AG04449 (cell line): ENCODE data around the gene KLF11.
A peak's percentile ranks its signal among the peaks of the same experiment; 100 is the strongest.

Experiments
- CTCF ChIA-PET: fragments of 350-600 bp; formaldehyde crosslinking; extraction: SDS; loops from one replicate; lab custom pipeline; 2021; ENCODE audit warnings: antibody characterized with exemption; lab: Yijun Ruan, JAX
- POLR2A ChIA-PET: fragments of 400-600, 350-600 bp; formaldehyde crosslinking; extraction: SDS; loops from one replicate; lab custom pipeline; 2020; ENCODE audit warnings: antibody characterized with exemption, inconsistent platforms; lab: Yijun Ruan, JAX
- DNase-seq: peaks from one replicate; pipeline ENCODE4 v3.0.0-alpha.2; 2010; ENCODE audit warnings: low read depth, low spot score
- H3K4me3 ChIP-seq: 2 replicates; pipeline ENCODE4 v1.5.1; 2011; ENCODE audit warnings: low read depth, mild to moderate bottlenecking, control low read depth, low read length
- TF ChIP-seq, protein P1 (sequence below): IDR thresholded peaks from one replicate; pipeline ENCODE4 v1.5.1; 2011; ENCODE audit warnings: mild to moderate bottlenecking, moderate library complexity, low read length, control low read depth, inconsistent platforms; ENCODE audit not compliant: insufficient read depth; ENCODE audit errors: missing control alignments

Gene KLF11

DNA sequence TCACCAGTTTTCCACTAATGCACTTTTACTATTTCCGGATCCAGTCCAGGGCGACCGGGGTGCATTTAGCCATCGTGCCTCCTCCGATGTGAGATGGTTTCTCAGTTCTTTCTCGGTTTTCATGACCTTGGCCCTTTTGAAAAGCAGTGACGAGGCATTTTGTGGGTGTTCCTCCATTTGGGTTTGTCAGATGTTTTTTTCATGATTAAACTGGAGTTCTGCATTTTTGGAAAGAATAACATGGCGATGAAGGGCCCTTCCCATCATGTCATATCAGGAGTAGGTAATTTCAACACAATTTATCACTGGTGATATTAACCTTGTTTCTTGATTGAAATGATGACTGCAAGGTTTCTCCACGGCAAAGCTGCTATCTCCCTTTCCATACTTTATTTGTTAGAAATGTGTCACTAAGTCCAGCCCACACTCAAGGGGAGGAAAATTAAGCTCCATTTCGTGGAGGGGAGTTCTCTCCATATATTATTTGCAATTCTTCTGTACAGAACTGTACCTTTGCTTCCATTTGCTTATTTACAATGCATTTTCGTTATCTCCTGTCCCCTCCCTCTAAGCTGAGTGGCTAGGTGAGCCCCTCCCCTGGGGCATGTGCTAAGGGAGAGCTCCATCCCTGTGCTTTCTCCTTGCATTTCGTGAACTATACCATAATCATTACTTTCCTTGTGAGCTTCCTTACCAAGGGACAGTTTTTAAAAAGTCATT is 8.9 kb upstream of the KLF11 start:
- TF ChIP-seq, protein P1, sequence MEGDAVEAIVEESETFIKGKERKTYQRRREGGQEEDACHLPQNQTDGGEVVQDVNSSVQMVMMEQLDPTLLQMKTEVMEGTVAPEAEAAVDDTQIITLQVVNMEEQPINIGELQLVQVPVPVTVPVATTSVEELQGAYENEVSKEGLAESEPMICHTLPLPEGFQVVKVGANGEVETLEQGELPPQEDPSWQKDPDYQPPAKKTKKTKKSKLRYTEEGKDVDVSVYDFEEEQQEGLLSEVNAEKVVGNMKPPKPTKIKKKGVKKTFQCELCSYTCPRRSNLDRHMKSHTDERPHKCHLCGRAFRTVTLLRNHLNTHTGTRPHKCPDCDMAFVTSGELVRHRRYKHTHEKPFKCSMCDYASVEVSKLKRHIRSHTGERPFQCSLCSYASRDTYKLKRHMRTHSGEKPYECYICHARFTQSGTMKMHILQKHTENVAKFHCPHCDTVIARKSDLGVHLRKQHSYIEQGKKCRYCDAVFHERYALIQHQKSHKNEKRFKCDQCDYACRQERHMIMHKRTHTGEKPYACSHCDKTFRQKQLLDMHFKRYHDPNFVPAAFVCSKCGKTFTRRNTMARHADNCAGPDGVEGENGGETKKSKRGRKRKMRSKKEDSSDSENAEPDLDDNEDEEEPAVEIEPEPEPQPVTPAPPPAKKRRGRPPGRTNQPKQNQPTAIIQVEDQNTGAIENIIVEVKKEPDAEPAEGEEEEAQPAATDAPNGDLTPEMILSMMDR: no peak
- H3K4me3 ChIP-seq: no peak overlapping the region
- no peak for DNase-seq
- ChIA-PET POLR2A (no interaction called here), CTCF (interaction anchor here (0.9 to 5.6 kb wide), 10 partner anchors 10 to 401 kb away, joined by 3 to 29 read pairs (median 4); no protein-coding TSS in a partner anchor)

DNA sequence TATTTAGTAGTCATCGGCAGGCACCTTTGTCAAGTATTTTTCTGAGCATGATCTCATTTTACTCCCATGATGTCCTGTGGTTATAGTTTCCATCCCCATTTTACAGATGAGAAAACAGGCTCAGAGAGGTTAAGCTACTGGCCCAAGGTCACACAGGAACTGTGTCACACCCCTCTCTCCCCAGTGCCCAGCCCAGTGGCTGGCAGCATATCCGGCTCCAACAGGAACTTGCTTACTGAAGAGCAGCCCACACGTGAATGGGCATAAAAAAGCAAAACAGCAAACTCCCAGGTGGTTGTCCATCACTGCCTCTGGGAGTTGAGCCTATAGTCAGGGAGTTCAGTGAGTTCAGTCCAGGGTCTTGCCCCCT is 8.3 kb upstream of the KLF11 start:
- POLR2A ChIA-PET: no interaction called here
- no peak for DNase-seq
- TF ChIP-seq, protein P1: no peak
- no peak overlapping the region for H3K4me3 ChIP-seq
- CTCF ChIA-PET: interaction anchor here (0.9 to 5.6 kb wide), 10 partner anchors 9 to 400 kb away, joined by 3 to 29 read pairs (median 4); no protein-coding TSS in a partner anchor

DNA sequence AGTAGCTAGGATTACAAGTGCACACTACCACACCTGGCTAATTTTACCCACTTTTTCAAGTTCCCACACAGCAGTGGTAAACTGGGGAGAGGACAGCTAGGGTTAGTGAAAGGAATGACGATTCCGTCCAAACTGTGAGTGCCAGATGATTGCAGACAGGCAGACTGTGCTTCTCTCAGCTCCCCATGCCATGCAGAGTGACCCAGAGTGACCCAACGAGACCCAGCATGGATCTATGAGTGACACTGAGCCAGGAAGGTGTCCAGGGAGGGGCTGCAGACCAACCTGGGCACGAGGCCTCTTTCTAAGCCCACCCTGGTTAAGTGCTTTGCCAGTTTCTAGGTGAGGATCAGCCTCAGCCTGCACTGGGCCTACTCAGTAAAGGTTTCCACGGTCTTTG is 7.7 kb upstream of the KLF11 start:
- DNase-seq: no peak
- POLR2A ChIA-PET: no interaction called here
- no peak overlapping the region for H3K4me3 ChIP-seq
- CTCF ChIA-PET: interaction anchor here (0.9 to 5.6 kb wide), 9 partner anchors 10 to 400 kb away, joined by 3 to 29 read pairs (median 4); no protein-coding TSS in a partner anchor
- TF ChIP-seq, protein P1: no peak

DNA sequence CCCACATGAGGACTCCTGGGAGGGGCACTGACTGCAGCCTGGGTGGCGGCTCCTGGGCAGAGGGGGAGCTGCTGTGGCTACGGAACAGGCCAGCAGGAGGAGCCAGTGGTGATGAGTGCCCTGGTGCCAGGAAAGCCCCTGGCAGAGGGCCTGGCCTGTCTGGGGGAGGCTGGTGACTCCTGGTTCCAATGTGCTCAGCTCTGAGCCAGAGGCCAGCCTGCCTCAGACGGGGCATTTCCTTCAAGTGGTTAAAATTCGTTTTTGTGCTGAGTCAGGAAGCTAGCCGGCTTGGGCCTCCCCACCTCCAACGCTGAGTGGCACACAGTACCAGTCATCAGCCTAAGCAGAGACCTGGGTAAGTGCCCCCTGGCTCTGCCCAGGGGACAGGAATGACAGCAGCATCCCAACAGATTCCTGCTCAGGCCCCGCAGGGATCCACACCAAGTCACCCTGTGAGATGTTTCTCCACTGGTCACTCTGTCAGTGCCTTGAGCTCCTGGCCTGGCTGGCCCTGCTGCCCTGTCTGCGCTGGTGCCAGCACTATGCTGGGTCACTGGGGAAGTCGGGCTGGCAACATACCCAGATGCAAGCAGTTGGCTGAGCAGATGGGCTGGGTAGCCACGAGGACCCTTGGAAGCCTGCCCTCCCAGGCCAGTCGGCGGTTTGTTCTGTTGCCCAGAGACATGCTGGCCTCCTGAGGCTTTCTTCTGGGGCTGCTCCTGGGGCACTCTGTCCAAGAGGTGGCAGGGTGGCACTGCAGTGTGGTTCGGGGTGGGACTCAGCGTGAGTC is 7.1 kb upstream of the KLF11 start:
- TF ChIP-seq, protein P1: peak; percentile 61
- CTCF ChIA-PET: interaction anchor here (1.4 to 5.6 kb wide), 6 partner anchors 11 to 237 kb away, joined by 4 to 29 read pairs (median 12); no protein-coding TSS in a partner anchor
- DNase-seq: peak; percentile 31
- POLR2A ChIA-PET: no interaction called here
- H3K4me3 ChIP-seq: no peak overlapping the region

DNA sequence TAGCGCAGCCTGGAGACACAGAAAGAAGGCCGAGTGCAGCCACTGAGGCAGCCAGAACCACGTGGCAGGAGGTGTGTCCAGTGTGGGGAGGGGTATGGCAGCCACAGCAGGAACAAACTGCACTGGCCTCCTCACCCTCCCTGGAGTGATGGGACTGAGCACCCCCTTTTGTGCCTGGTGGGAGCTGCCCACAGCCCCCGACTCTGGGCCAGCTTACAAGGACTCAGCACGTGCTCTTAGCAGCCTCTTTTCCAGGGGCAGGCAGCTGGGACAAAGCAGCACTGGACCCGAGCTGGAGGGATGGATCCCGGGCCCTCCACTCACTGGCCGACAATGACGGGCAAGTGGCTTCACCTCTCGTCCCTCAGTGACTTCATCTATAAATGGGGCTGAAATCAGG is 5.2 kb upstream of the KLF11 start:
- no peak overlapping the region for H3K4me3 ChIP-seq
- ChIA-PET CTCF (interaction anchor here (1.3 to 5.6 kb wide), 5 partner anchors 10 to 239 kb away, joined by 3 to 29 read pairs (median 9); no protein-coding TSS in a partner anchor), POLR2A (no interaction called here)
- TF ChIP-seq, protein P1: no peak
- no peak for DNase-seq

DNA sequence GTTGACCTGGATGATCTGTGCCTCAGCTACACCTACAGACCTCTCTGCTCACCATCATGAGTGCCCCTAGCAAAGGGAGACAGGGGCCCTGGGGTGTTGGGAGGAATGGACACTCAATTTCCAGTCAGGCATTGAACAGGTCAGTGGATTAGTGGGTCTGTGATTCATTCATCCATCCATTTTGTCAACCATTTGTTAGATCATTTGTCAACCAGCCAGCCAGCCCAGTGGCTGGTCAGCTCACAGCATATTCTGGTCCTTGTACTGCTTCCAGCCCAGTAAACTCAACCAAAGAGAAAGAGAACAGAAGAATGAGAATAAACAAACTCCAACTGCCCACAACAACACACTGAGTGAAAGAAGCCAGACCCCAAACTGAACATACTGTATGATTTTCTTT is 4.6 kb upstream of the KLF11 start:
- POLR2A ChIA-PET: no interaction called here
- DNase-seq: no peak
- CTCF ChIA-PET: interaction anchor here (0.9 to 5.6 kb wide), 6 partner anchors 8 to 239 kb away, joined by 3 to 29 read pairs (median 6); no protein-coding TSS in a partner anchor
- TF ChIP-seq, protein P1: no peak
- H3K4me3 ChIP-seq: no peak overlapping the region
